GM21737 (cell line): ENCODE measurements around the gene SLFN5.
"Not testable (repeated sequence)": the region's sequence is repeated elsewhere in the genome, so short reads cannot be mapped to it uniquely, and the experiment has no call there.

Source experiments
- ATAC-seq: cut with Tn5 transposase; IDR thresholded peaks from one replicate; pipeline ENCODE4 v1.9.1; 2021; ENCODE audit warnings: mild to moderate bottlenecking, moderate library complexity; ENCODE audit not compliant: unreplicated experiment

SLFN5 gene

GRCh38 chr17:35241520-35241919 lies 1.4 kb upstream of the SLFN5 start:
- no peak for ATAC-seq

- ATAC-seq: peak; percentile 38
These were observed 591 bp upstream of the SLFN5 start for GRCh38 chr17:35242158-35242804.

- peak; percentile 7 for ATAC-seq
These were observed 879 bp downstream of the SLFN5 start for GRCh38 chr17:35243561-35244340.

GRCh38 chr17:35244341-35245195 lies 1.7 kb downstream of the SLFN5 start:
- peak; percentile 49 for ATAC-seq

GRCh38 chr17:35245196-35245486 lies 2.3 kb downstream of the SLFN5 start:
- no peak for ATAC-seq

GRCh38 chr17:35252651-35253050 lies 9.8 kb downstream of the SLFN5 start:
- no peak for ATAC-seq

GRCh38 chr17:35254107-35254773 lies 11.4 kb downstream of the SLFN5 start:
- ATAC-seq: no peak

- ATAC-seq: no peak
These were observed 12.4 kb downstream of the SLFN5 start for GRCh38 chr17:35255316-35255715.

GRCh38 chr17:35256629-35257028 lies 13.8 kb downstream of the SLFN5 start:
- no peak for ATAC-seq

- no peak for ATAC-seq
These were observed 14.4 kb downstream of the SLFN5 start for GRCh38 chr17:35257208-35257659.

GRCh38 chr17:35259001-35259400 lies 16.1 kb downstream of the SLFN5 start:
- ATAC-seq: no peak

- no peak for ATAC-seq
These were observed 22.2 kb downstream of the SLFN5 start for GRCh38 chr17:35265071-35265470.

GRCh38 chr17:35265566-35266141 lies 22.8 kb downstream of the SLFN5 start:
- ATAC-seq: no peak

GRCh38 chr17:35274167-35275066 lies 31.5 kb downstream of the SLFN5 start:
- ATAC-seq: not testable (repeated sequence)

- not testable (repeated sequence) for ATAC-seq
These were observed 35.6 kb downstream of the SLFN5 start for GRCh38 chr17:35278454-35278853.

- not testable (repeated sequence) for ATAC-seq
These were observed 36.0 kb downstream of the SLFN5 start for GRCh38 chr17:35278876-35279275.

GRCh38 chr17:35283767-35284166 lies 40.9 kb downstream of the SLFN5 start:
- no peak for ATAC-seq

GRCh38 chr17:35284955-35285354 lies 42.1 kb downstream of the SLFN5 start:
- no peak for ATAC-seq

GRCh38 chr17:35286120-35286781 lies 43.4 kb downstream of the SLFN5 start:
- ATAC-seq: no peak
